Epidermal melanocyte (primary cell): ENCODE data around the gene ANLN.
A peak's percentile ranks its signal among the peaks of the same experiment; 100 is the strongest.

Experiments
- DNase-seq: peaks from one replicate; pipeline ENCODE4 v3.0.0; 2011; ENCODE audit warnings: low spot score; ENCODE audit not compliant: insufficient read length

ANLN gene

DNA sequence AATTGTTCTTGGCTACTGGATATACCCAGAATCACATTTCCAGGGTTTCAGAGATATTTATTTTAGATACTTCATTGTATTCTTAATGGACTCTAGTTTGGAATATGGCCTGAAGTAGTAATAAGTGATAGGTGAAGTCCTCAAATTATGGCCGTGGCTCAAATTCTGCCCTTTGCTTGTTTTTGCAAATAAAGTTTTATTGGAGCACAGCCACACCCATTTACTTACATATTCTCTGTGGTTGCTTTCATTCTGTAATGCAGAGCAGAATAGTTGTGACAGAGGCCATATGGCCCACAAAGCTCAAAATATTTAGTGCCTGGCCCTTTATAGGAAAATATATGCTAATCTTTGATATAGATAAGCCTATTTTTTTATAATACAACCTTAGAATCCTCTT is 19.5 kb downstream of the ANLN start:
- DNase-seq = no peak

DNA sequence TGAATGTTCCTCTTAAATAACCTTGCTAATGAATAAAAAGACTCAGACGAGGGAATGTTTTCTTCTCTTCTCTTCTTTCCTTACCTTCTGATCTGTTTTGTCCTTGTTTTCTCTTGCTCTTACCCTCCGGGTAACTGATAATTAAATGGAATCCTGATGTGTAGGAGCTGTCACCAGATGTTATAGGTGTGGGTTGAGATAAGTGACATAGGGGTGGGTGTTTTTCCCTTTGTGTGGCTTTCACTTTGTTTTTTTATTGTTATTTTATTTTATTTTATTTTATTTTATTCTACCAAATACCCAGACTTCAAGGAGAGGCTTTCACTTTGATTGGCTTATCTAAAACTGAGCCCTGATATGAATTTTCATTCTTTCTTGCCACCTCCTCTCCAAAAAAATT is 25.5 kb downstream of the ANLN start:
- DNase-seq = no peak

DNA sequence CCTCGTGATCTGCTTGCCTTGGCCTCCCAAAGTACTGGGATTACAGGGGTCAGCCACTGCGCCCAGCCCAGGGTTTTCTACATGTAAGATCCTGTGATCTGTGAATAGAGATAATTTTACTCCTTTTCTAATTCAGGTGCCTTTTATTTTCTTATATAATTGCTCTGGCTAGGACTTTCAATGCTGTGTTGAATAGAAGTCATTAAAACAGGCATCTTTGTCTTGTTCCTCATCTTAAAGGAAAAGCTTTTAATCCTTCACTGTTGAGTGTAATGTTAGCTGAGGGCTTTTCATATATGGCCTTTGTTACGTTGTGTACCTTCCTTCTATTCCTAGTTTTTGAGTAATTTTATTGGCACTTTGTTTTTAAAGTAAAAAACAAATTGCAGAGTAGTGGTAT is 26.6 kb downstream of the ANLN start:
- DNase-seq = no peak

DNA sequence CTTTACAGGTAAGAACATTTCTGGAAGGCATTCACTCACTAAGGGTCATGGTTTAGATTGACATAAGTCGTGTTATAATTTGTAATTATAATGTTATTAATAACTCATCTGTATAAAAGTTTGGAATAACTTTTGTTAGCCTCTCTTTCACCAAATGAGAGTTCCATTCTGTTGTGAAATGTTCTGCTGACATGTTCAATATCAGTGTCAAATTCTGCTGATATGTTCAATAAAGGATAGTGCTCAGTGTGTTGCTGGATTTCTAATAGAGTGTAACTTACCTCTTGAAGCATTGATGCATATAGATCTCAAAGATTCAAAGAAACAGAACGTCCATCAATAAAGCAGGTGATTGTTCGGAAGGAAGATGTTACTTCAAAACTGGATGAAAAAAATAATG is 30.6 kb downstream of the ANLN start:
- DNase-seq = no peak

DNA sequence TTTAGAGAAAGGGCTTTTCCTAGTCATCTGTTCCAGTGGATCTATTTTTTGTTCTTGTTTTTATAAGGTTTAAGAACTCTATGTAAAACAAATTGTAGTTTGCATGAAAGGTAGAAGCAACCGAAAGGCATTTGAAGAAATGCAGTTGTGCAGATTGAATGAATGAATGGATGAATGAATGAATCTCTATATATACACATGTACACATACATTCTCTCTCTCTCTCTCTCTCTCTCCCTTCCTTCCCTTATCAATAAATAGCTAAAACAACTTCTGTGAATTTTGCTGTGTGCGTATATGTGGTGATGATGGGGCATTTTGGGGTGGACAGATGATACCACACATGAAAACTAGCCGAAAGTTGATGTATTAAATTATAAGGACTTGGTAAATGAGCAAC is 32.4 kb downstream of the ANLN start:
- DNase-seq = no peak

DNA sequence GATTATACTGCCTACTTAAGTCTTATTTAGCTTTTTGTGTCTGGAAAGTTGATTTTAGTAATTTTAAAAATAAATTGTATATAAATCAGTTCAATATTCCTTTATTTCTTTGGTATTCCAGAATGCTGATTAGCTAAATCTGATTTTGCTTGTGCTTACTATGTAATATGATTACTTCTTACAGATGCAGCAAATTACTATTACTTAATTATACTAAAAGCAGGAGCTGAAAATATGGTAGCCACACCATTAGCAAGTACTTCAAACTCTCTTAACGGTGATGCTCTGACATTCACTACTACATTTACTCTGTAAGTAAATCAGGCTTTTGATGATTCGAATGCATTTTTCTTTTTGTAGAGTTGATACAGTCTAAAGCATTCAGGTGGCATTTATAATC is 34.0 kb downstream of the ANLN start:
- no peak for DNase-seq

DNA sequence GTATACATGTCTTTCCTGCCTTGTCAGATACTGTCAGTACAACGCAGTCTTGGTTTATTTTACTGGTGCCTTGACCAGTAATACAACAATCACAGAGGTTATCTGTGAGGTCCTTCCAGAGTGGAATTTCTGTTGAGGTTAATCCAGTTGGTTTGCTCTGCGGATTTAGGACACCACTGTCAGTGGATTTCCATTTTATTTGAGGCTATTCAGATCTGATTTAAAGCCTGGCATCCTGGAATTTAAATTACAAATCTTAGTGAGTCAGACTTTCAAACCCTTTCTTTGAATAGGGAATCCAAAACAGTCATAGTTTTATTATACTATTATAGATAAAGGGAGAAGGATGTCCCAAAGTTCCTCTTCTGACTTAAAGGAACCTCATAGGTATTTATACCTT is 40.5 kb downstream of the ANLN start:
- DNase-seq = no peak

DNA sequence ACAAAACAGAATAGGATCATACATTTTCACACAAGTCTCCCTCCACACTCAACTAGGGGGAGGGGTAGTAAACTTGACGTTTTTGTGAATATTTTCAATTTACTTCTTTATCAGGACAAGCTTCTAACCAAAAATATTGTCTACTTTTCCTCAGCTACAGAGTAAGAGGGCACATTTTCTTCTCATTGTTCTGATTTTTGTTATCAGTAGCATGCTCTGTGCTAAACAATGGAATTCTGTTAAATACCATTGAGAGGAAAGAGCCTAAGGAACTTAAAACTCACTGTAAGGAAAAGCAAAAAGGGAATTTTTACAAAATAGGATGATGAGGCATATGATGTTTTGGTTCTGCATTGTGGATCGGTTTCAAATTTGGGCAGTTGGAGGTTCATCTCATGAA is 41.2 kb downstream of the ANLN start:
- DNase-seq = no peak

DNA sequence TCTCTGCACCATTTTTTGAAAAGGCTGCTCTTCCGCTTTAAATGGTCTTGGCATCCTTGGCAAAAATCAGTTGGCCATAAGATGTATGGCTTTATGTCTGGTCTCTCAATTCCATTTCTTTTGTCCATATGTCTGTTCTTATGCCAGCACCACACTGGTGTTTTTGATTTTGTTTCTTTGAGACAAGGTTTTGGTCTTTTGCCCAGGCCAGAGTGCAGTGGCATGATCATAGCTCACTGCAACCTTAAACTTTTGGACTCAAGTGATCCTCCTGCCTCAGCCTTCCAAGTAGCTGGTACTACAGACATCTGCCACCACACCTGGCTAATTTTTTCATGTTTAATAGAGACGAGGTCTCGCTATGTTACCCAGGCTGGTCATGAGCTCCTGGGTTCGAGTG is 48.5 kb downstream of the ANLN start:
- DNase-seq = no peak

DNA sequence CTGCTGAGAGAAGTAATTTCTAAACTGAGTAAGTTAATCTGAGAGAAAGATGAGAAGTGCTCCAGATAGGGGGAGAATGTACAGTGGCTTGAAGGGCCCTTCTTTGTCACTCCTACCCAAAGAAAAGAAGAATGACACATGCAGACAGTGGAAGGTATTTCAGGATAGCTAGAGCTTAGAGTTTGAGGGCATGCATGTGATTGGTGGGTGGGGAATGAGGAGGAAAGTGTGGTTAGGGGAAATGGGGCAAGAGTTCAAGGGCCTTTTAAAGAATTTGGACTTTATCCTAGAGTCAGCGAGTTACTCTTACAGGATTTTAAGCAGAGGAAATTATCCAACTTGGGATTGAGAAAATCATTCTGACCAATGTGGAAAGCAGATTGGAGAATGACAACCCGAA is 50.0 kb downstream of the ANLN start:
- no peak for DNase-seq

DNA sequence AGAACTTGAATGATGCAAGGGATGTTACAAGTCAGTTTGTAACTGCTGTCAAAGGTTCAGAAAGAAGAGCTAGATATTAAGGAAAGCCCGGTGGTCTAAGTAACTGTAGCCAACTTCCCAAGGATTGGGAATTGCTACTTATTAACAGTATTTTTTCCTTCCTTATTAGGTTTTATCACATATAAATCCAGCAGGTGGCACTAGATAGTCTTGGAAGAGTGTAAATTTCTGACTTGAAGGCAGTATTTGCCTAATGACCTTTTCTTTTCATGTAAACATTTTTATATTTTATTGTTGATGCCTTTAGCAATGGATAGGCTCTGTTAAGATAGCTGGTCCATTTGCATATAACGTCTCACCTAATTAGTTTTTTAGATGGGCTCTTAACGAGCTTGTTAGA is 51.2 kb downstream of the ANLN start:
- DNase-seq = peak; percentile 60

DNA sequence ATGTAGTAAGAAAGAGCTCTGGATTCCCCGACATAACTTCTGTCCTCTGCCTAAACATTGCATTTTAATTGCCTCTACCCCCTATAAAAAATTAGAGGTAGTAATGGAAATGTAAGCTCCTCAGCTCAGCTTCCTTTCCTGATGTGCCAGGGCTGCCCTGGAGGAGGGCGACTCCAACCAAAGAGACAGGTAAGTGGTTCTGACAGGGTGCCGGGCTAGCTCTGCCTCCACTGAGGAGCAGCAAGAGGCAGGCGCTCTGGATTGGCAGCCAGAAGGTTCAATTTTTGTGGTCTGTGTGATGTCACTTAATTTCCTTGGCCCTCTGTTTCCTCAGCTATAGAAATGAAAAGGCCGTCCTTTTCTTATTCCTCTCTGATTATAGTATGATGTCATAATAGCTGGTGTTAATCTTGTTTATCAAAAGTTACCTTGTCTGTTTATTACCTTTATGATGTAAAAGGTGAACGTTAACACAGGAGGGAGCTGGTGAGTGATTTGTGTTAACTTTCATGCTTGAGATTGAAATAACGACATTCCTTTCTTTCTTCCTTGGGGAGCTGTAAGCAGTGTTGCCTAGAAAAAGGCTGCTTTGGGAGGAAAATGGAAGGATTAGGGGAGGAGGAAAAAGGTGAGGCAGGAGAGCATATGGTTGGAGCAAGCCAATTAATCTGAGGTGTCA is 51.8 kb downstream of the ANLN start:
- DNase-seq = no peak

DNA sequence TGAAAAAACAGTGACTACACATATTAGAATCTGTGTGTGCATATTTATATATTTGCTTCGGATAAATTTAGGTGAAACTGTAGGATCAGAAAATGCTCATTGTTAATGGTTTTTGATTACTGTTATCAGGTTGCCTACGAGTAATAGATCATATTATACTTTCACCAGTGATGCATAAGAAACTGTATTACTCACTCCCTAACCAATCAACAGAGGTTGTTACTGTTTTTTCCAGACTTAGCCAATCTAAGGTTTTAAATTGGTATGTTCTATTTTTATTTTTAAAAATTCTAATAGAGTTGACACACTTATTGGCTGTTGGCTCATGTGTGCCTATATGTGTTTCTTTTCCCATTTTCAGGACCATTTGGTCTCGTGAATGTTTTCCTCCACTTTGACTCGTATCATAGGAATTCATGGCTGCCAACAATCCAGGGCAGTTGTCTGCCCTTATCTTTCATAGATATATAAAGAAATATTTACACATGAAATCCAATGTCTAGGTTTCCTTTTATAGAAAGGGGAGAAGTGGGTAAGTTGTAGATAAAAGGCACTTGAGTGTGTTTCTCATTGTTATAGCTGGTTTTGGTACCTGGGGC is 59.2 kb downstream of the ANLN start:
- no peak for DNase-seq

DNA sequence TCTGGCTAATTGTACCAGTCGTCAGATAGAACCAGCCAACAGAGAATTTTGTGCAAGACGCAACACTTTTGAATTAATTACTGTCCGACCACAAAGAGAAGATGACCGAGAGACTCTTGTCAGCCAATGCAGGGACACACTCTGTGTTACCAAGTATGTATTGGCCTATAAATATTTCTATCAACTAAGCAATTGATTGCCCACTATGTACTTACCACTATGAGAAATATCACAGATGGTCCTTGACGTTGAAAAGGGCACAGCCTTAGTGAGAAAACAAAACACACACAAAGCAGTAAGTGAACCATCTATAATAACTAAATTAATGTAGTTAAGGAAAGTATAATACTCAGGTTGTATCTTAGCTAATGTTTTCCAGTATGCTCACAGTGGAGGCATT is 60.0 kb downstream of the ANLN start:
- DNase-seq = no peak

DNA sequence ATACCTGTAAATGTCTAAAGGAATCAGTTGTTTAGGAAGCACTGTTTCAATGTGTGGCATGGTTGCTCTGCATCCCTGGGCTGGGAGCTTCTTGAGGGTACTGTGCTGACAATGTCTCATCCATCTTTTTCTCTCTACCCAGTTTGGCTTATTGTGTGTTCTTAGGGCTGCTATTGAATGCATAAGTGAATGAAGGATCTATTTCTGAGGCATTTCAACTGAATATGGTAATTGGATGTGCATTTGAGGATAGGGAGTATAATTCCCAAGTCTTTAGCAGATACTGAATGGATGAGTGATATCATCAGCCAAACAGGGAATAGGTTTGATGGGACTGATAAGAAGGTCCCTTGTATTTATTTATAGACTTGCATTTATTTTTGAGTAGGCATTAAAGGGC is 64.1 kb downstream of the ANLN start:
- no peak for DNase-seq

DNA sequence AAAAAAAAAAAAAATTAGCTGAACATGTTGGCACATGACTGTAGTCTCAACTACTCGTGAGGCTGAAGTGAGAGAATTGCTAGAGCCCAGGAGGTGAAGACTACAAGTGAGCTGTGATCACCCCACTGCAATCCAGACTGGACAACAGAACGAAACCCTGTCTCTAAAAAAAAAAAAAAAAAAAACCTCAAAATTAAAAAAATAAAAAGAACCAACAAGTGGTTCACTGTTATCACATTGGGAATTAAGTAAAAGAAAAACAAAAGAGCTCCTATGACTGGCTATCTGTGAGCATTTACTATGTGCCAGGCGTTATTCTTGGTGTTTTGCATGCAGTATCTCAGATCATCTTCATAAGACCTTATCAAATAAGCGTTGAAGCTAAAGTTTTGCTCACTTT is 66.0 kb downstream of the ANLN start:
- peak; percentile 24 for DNase-seq

DNA sequence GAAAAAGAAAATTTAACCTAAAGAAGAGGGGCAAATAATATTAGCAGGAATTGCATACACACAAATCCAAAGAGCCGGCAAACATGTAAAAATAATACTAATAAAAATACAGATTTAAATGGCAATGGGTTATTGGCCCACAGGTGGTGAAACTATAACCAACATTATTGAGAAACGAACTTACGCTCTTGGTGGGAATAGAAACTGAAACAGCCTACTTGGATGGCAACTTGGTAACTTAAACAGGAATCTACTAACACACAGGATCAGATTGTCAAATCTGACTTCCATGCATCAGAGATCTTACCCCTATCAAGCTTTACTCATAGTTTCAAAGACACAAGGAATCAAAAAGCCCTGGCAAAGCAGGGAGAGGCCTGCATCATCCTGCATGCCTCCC is 66.5 kb downstream of the ANLN start:
- no peak for DNase-seq

DNA sequence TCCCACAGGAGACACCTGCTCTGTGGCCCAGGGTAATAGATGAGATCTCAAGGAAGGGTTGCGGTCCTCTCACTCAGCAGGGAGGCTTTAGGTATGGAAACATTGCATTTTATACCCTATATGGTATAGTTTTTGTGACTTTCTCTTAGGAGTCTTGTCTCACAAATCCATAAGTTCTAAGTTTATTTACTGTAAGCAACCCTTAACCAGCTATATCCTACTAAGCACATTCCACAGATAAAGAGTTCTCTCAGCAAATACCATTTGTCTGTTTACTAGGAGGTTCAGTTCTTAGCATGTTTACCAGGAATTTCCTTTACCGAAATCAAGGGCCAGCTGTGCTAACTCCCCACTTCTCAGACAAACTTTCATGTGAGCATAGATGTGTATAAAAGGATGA is 66.9 kb downstream of the ANLN start:
- DNase-seq = no peak

DNA sequence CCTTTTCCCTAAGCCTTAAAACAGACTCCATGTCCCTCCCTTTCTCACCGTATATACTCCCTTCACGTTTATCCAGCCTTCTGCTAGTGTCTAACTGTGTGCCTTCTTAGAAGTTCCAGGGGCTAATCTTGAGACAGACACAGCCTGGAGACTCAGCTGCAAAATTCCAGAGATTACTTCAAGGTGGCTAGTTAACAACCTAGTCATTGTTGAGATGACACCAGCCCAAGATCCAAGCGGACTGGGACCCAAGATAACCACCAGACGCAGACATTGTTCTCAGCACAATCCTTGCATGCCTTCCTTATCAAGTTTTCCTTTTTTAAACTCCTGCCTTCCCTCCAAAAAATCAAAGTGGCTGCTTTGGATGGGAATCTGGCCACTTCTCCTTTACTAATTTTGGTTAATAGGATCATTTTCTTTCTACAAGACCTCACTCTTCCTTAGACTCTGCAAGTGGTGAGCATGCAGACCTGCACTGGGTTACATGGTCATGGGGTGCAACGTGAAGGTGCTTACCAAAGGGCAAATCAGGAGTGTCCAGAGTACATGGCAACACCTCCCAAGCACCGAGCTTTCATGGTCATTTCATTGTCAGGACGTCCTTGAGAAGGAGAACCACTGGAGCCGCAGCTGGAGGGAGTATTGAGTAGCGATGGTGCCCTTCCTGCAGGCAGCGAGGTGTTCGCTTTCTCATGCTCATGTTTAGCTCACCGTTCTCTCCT is 69.7 kb downstream of the ANLN start:
- no peak for DNase-seq

DNA sequence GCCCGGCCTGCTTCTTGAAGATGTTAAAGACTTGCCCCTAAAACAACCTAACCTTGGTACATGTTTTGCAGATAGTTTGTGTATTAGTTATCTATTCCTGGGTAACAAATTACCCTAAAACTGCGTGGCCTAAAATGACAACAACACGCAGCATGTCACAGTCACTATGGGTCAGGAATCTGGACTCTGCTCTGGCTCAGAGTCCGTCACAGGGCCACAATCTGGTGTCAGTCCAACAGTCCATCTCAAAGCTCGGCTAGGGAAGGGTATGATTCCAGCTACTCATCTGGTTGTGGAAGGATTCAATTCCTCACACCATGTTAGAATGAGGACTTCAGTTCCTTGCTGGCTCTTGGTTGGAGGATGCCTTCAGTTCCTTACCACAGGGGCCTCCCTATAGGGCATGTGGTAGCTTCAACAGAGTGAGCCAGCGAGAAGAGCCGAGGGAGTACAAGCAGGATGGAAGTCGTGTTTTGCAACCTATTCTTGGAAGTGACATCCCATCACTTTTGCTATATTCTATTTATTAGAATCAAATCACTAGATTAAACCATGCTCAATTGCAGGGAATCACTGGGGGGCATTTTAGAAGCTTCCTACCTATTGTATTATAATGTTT is 71.3 kb downstream of the ANLN start:
- no peak for DNase-seq

DNA sequence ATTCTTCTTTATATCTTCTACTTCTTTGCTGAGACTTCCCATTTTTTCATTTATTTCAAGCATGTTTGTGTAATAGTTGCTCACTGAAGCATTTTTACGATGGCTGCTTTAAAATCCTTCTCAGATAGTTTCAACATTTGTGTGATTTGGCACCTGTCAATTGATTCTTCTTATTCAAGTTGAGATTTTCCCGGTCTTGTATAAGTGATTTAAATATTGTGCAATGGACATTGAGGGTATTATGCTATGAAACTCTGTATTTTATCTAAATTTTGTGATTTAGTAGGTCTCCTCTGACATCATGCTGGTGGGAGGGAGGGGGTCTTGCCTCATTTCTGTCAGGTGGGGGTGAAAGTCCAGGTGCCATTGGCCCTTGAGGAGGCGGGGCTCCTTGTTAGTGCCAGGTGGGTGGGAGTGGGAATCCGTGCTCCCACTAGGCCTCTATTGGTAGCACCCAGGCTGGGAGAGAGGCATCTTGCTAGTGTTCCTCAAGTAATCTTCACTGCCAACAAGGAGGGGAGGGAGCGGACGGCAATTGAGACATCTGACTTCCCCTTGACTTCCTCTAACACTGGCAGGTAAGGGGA is 73.0 kb downstream of the ANLN start:
- DNase-seq = no peak

DNA sequence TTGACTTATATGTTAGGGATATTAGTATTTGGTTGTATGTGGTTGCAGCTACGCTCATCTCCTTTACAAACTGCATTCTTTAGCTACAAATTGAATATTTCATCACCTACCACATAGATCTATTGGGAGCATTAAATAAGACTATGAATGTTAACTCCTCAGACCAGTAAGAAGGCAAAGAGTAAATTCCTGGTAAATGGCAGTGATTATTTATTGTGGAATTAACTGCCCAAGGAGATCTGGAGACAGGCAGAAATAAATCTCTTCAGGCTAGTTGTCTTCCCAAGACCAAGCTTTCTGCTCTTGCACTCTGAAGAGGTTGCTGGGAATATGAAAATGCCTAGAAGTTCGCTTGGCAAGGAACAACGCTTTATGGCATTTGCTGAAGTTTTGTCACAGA is 74.6 kb downstream of the ANLN start:
- DNase-seq = no peak
